SK-N-SH (cell line): ENCODE data around the gene DNAJB1.
A peak's percentile ranks its signal among the peaks of the same experiment; 100 is the strongest.

Experiments used
- CHD2 ChIP-seq: fragments of 150-350 bp; IDR thresholded peaks from 2 replicates; pipeline ENCODE4 v1.6.1; 2018; ENCODE audit warnings: low read length; ENCODE audit not compliant: partially characterized antibody
- CTCF ChIP-seq: fragments of 200-600 bp; sonication (generic); IDR thresholded peaks from 2 replicates; pipeline ENCODE4 v1.6.1; 2017; ENCODE audit warnings: antibody characterized with exemption, mild to moderate bottlenecking, moderate library complexity
- EZH2phosphoT487 ChIP-seq: fragments of 200-600 bp; sonication (generic); IDR thresholded peaks from 2 replicates; pipeline ENCODE4 v1.6.1; 2017; ENCODE audit warnings: low read depth, mixed run types, mild to moderate bottlenecking, antibody characterized with exemption, moderate library complexity, borderline replicate concordance
- GABPA ChIP-seq: IDR thresholded peaks from 2 replicates; pipeline ENCODE4 v1.4.0; 2012; ENCODE audit warnings: low read depth, mild to moderate bottlenecking
- GATA2 ChIP-seq: sonication (generic); formaldehyde crosslinking; IDR thresholded peaks from 2 replicates; pipeline ENCODE4 v1.5.0; 2020; ENCODE audit warnings: mild to moderate bottlenecking, missing genetic modification reagents
- MXI1 ChIP-seq: IDR thresholded peaks from 2 replicates; pipeline ENCODE4 v1.6.1; 2012; ENCODE audit warnings: mild to moderate bottlenecking, low read depth, low read length, improper control_type of control experiment
- NFIC ChIP-seq: IDR thresholded peaks from 2 replicates; pipeline ENCODE4 v1.4.0; 2012; ENCODE audit warnings: borderline replicate concordance
- POLR2AphosphoS5 ChIP-seq: IDR thresholded peaks from 2 replicates; pipeline ENCODE4 v1.6.1; 2012; ENCODE audit warnings: low read depth, low read length
- RAD21 ChIP-seq: IDR thresholded peaks from 2 replicates; pipeline ENCODE4 v1.6.1; 2012; ENCODE audit warnings: mild to moderate bottlenecking, low read length
- RFX5 ChIP-seq: IDR thresholded peaks from 2 replicates; pipeline ENCODE4 v1.6.1; 2012; ENCODE audit warnings: mild to moderate bottlenecking, improper control_type of control experiment, low read length
- SIN3A ChIP-seq: IDR thresholded peaks from 2 replicates; pipeline ENCODE4 v1.6.1; 2012; ENCODE audit warnings: low read depth, mild to moderate bottlenecking, low read length, moderate library complexity, borderline replicate concordance
- SMC3 ChIP-seq: IDR thresholded peaks from 2 replicates; pipeline ENCODE4 v1.6.1; 2012; ENCODE audit warnings: low read depth, low read length, improper control_type of control experiment
- TCF12 ChIP-seq: IDR thresholded peaks from 2 replicates; pipeline ENCODE4 v1.4.0; 2012
- YY1 ChIP-seq: IDR thresholded peaks from 2 replicates; pipeline ENCODE4 v1.4.0; 2012; ENCODE audit warnings: low read depth, mild to moderate bottlenecking

GRCh38 chr19:14479975-14480699, 38.1 kb downstream of the DNAJB1 start:
- TF ChIP-seq CTCF (peak; percentile 89), GATA2 (no peak), RFX5 (no peak), EZH2phosphoT487 (no peak), SIN3A (no peak), MXI1 (no peak), GABPA (no peak), POLR2AphosphoS5 (no peak), CHD2 (no peak), SMC3 (peak; percentile 56), NFIC (no peak), TCF12 (no peak), RAD21 (peak; percentile 54), YY1 (no peak)
